ENCODE measurements around the gene ARMC10.

DNA sequence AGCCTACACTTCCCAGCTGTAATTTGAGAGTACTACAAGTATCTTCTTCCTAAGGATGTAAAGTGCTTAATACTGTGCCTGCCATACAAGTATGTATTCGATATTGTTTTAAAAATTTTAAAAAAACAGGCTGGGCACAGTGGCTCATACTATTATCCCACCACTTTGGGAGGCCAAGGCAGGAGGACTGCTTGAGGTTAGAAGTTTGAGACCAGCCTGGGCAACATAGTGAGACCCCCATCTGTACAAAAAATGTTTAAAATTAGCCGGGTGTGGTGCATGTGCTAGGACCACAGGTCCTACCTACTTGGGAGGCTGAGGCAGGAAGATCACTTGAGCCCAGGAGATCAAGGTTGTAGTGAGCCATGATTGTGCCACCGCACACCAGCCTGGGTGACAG, 8.3 kb downstream of the ARMC10 start:
- no peak for TF ChIP-seq POLR2AphosphoS5 (IDR thresholded peaks at IDR 0.05; ENCODE audit: borderline replicate concordance, low read depth, low read length)
- no peak for TF ChIP-seq FOXP2 (optimal IDR thresholded peaks at IDR 0.05; ENCODE audit: control extremely low read depth, extremely low read length, insufficient read depth)
- TF ChIP-seq EZH2 (IDR thresholded peaks at IDR 0.05): no peak
